Iris pigment epithelial cell (primary cell): Measurements from ENCODE around the gene DACT1.

ENCODE experiments used
- DNase-seq: peaks from one replicate; pipeline ENCODE4 v3.0.0-alpha.2; 2011; ENCODE audit warnings: low read depth

Gene DACT1

GRCh38 chr14:58636129-58636528 is 1.6 kb upstream of the DACT1 start:
- no peak for DNase-seq

- peak; percentile 95 for DNase-seq
These were observed 747 bp upstream of the DACT1 start for GRCh38 chr14:58637040-58637390.

- DNase-seq: peak; percentile 44
These were observed 752 bp downstream of the DACT1 start for GRCh38 chr14:58638231-58639197.

- no peak for DNase-seq
These were observed 1.4 kb downstream of the DACT1 start for GRCh38 chr14:58639198-58639565.

GRCh38 chr14:58639842-58640484 is 2.2 kb downstream of the DACT1 start:
- DNase-seq: peak; percentile 89

GRCh38 chr14:58640959-58641358 is 3.2 kb downstream of the DACT1 start:
- DNase-seq: no peak

- DNase-seq: no peak
These were observed 3.7 kb downstream of the DACT1 start for GRCh38 chr14:58641509-58641908.

- DNase-seq: no peak
These were observed 5.6 kb downstream of the DACT1 start for GRCh38 chr14:58643366-58643765.

- DNase-seq: no peak
These were observed 7.9 kb downstream of the DACT1 start for GRCh38 chr14:58645641-58646040.

GRCh38 chr14:58646479-58646878 is 8.7 kb downstream of the DACT1 start:
- DNase-seq: no peak

GRCh38 chr14:58647777-58648176 is 10.0 kb downstream of the DACT1 start:
- no peak for DNase-seq

GRCh38 chr14:58650857-58651256 is 13.1 kb downstream of the DACT1 start:
- DNase-seq: no peak

GRCh38 chr14:58656671-58657411 is 19.1 kb downstream of the DACT1 start:
- DNase-seq: no peak

- DNase-seq: no peak
These were observed 21.3 kb downstream of the DACT1 start for GRCh38 chr14:58659061-58659460.

- no peak for DNase-seq
These were observed 22.1 kb downstream of the DACT1 start for GRCh38 chr14:58659846-58660245.

- no peak for DNase-seq
These were observed 22.6 kb downstream of the DACT1 start for GRCh38 chr14:58660407-58660806.

GRCh38 chr14:58662018-58662417 is 24.3 kb downstream of the DACT1 start:
- no peak for DNase-seq

GRCh38 chr14:58662759-58663158 is 25.0 kb downstream of the DACT1 start:
- DNase-seq: no peak

GRCh38 chr14:58663494-58664111 is 25.8 kb downstream of the DACT1 start:
- peak; percentile 97 for DNase-seq

- no peak for DNase-seq
These were observed 28.2 kb downstream of the DACT1 start for GRCh38 chr14:58665773-58666500.

- no peak for DNase-seq
These were observed 29.0 kb downstream of the DACT1 start for GRCh38 chr14:58666737-58667136.

GRCh38 chr14:58667900-58668299 is 30.1 kb downstream of the DACT1 start:
- no peak for DNase-seq
